Endothelial cell of umbilical vein (primary cell): ENCODE results near the gene EOLA1.

Source experiments
- TF ChIP-seq, protein P1 (sequence below): IDR thresholded peaks from 2 replicates; pipeline ENCODE4 v1.6.1; 2011; ENCODE audit not compliant: insufficient read depth, insufficient read length
- TF ChIP-seq, protein P2 (sequence below), 2 donors: IDR thresholded peaks; 1 replicate in 1 of 2; 2 replicates in 1 of 2; pipeline ENCODE4 v1.5.1; 2011; ENCODE audit warnings: low read length in 2 of 2, mild to moderate bottlenecking in 2 of 2, moderate library complexity in 2 of 2, control low read depth in 1 of 2, inconsistent platforms in 1 of 2, low read depth in 1 of 2; ENCODE audit not compliant: insufficient read depth in 1 of 2; ENCODE audit errors: extremely low read depth in 1 of 2

DNA sequence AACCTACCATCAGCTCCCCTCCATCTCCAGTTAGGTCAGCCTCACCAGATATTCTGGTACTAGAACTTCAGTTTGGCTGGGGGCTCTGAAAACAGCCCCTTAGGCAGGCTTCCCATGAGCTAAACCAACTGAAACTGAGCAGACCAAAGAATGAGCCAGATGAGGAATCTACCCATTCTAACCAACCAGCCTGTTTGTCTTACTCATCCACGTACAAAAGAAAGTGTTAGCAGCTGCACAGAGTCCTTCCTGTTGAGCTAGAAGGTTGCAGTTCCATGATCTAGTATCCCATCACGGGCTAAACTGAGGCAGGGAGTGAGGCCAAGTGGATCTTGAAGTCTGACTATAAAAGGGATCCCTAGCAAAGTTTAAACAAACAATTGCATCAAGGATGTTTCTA, 29.0 kb downstream of the EOLA1 start:
- TF ChIP-seq, protein P1, sequence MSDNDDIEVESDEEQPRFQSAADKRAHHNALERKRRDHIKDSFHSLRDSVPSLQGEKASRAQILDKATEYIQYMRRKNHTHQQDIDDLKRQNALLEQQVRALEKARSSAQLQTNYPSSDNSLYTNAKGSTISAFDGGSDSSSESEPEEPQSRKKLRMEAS = no peak
- TF ChIP-seq, protein P2, sequence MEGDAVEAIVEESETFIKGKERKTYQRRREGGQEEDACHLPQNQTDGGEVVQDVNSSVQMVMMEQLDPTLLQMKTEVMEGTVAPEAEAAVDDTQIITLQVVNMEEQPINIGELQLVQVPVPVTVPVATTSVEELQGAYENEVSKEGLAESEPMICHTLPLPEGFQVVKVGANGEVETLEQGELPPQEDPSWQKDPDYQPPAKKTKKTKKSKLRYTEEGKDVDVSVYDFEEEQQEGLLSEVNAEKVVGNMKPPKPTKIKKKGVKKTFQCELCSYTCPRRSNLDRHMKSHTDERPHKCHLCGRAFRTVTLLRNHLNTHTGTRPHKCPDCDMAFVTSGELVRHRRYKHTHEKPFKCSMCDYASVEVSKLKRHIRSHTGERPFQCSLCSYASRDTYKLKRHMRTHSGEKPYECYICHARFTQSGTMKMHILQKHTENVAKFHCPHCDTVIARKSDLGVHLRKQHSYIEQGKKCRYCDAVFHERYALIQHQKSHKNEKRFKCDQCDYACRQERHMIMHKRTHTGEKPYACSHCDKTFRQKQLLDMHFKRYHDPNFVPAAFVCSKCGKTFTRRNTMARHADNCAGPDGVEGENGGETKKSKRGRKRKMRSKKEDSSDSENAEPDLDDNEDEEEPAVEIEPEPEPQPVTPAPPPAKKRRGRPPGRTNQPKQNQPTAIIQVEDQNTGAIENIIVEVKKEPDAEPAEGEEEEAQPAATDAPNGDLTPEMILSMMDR (IDR thresholded peaks at IDR 0.05; ENCODE audit: extremely low read depth in 1 of 2, insufficient read depth in 1 of 2, low read depth in 1 of 2, low read length in 2 of 2) = no peak
